Spleen (tissue), 7 donors: ENCODE results near the gene ZNRF3.

Experiments
- CTCF ChIP-seq, 11 experiments: fragments of 200-600 bp in 7 of 11; fragments of 450-650 bp in 4 of 11; sonication (generic) in 4 of 11; IDR thresholded peaks in 8 of 11; conservative IDR thresholded peaks in 3 of 11; 1 replicate in 7 of 11; 2 replicates in 4 of 11; pipeline versions ENCODE4 v1.4.0 to v1.8.0; 2016 to 2021; ENCODE audit warnings: antibody characterized with exemption in 11 of 11, inconsistent platforms in 4 of 11, mild to moderate bottlenecking in 1 of 11
- POLR2A ChIP-seq, 3 donors: fragments of 450-650 bp; IDR thresholded peaks; one replicate each; pipeline ENCODE4 v1.5.1; 2017; ENCODE audit warnings: antibody characterized with exemption in 3 of 3, mild to moderate bottlenecking in 1 of 3
- donor health status: DM: no; HTN: no; CAD: no; lungs with moderate emphysema.
- donor health status: DM: no; HTN: no; CAD: no.
- donor health status: DM: no; HTN: no; CAD: no.

GRCh38 chr22:28939932-28940331 is 56.6 kb downstream of the ZNRF3 start:
- no peak for TF ChIP-seq CTCF (IDR thresholded peaks at IDR 0.05 in 8 of 11, conservative IDR thresholded peaks at IDR 0.05 in 3 of 11)
- TF ChIP-seq POLR2A (IDR thresholded peaks at IDR 0.05) = no peak
